T-cell (primary cell): Measurements from ENCODE around the gene CRACR2A. TPM values are rescaled to one million over a fixed set of nuclear protein-coding genes. Genes with fewer than 3 reads are reported as not detected.
A peak's percentile ranks its signal among the peaks of the same experiment; 100 is the strongest.

Experiments used
- ATAC-seq, 4 experiments: fragments of 200-7000 bp in 3 of 4; fragments of 150-1000 bp in 1 of 4; cut with Tn5 transposase; replicated peaks in 1 of 4; 1 replicate in 3 of 4; 2 replicates in 1 of 4; pipeline ENCODE4 v1.10.0; 2021; ENCODE audit warnings: moderate library complexity in 3 of 4, mild to moderate bottlenecking in 2 of 4, moderate number of reproducible peaks in 1 of 4
- CTCF ChIA-PET, 2 donors: fragments of 300-600 bp; sonication (Branson Sonifier 250); formaldehyde crosslinking; loops; one replicate each; lab custom pipeline; 2022; ENCODE audit warnings: antibody characterized with exemption in 2 of 2; lab: Charles Lee
- POLR2A ChIA-PET, 2 donors: fragments of 300-600 bp; sonication (Branson Sonifier 250); formaldehyde crosslinking; loops; one replicate each; lab custom pipeline; 2022; ENCODE audit warnings: antibody characterized with exemption in 2 of 2; lab: Charles Lee
- DNase-seq, 35 experiments: peaks; one replicate each; pipeline versions ENCODE4 v3.0.0 to v3.0.0-alpha.2; 2013 to 2023
- H3K27ac ChIP-seq: one replicate; pipeline ENCODE4 v1.5.1; 2013; ENCODE audit warnings: low read length
- H3K27me3 ChIP-seq, 2 experiments: replicated peaks in 1 of 2; 1 replicate in 1 of 2; 2 replicates in 1 of 2; pipeline versions ENCODE4 v1.6.1 to v1.7.0; 2013; ENCODE audit warnings: low read length in 1 of 2, mixed read lengths in 1 of 2; ENCODE audit not compliant: control insufficient read depth in 2 of 2, insufficient read depth in 2 of 2; ENCODE audit errors: extremely low read depth in 1 of 2
- H3K36me3 ChIP-seq, 2 donors: 1 replicate in 1 of 2; 2 replicates in 1 of 2; pipeline versions ENCODE4 v1.6.1 to v1.7.0; 2013; ENCODE audit warnings: low read length in 1 of 2; ENCODE audit not compliant: control insufficient read depth in 2 of 2, insufficient read depth in 1 of 2; ENCODE audit errors: extremely low read depth in 1 of 2
- H3K4me1 ChIP-seq, 2 experiments: 1 replicate in 1 of 2; 2 replicates in 1 of 2; pipeline versions ENCODE4 v1.6.1 to v1.7.0; 2013; ENCODE audit warnings: low read length in 2 of 2, mixed read lengths in 1 of 2; ENCODE audit not compliant: insufficient read depth in 2 of 2, control insufficient read depth in 1 of 2; ENCODE audit errors: extremely low read depth in 1 of 2
- H3K4me3 ChIP-seq, 2 donors: 1 replicate in 1 of 2; 2 replicates in 1 of 2; pipeline versions ENCODE4 v1.5.1 to v1.7.0; 2013; ENCODE audit warnings: mild to moderate bottlenecking in 2 of 2, low read length in 1 of 2, moderate library complexity in 1 of 2; ENCODE audit not compliant: control insufficient read depth in 1 of 2; ENCODE audit errors: extremely low read depth in 1 of 2
- H3K9me3 ChIP-seq: 2 replicates; pipeline ENCODE4 v1.7.0; 2013
- H3K27ac Mint-ChIP-seq, 2 donors: one replicate each; pipeline ENCODE4 v1.8.0; 2020 to 2021; ENCODE audit warnings: mild to moderate bottlenecking in 2 of 2, mixed read lengths in 2 of 2
- H3K27me3 Mint-ChIP-seq, 2 donors: one replicate each; pipeline ENCODE4 v1.8.0; 2021 to 2022; ENCODE audit warnings: mixed read lengths in 2 of 2
- H3K36me3 Mint-ChIP-seq: one replicate; pipeline ENCODE4 v1.8.0; 2021; ENCODE audit warnings: mixed read lengths
- H3K4me1 Mint-ChIP-seq, 3 donors: one replicate each; pipeline ENCODE4 v1.8.0; 2020 to 2022; ENCODE audit warnings: mixed read lengths in 3 of 3, mild to moderate bottlenecking in 1 of 3
- H3K4me3 Mint-ChIP-seq, 3 donors: one replicate each; pipeline ENCODE4 v1.8.0; 2020 to 2022; ENCODE audit warnings: mild to moderate bottlenecking in 3 of 3, mixed read lengths in 3 of 3, moderate library complexity in 3 of 3
- H3K9me3 Mint-ChIP-seq, 3 donors: one replicate each; pipeline ENCODE4 v1.8.0; 2020 to 2022; ENCODE audit warnings: mixed read lengths in 3 of 3
- WGBS: methylation state at CpG from one replicate; pipeline ENCODE4 v1.1.5; 2013; ENCODE audit warnings: missing lambda C conversion rate; ENCODE audit not compliant: insufficient coverage; 5-methylcytosine and 5-hydroxymethylcytosine counted together
- total RNA-seq, 35 experiments: library from RNA in 6 of 35; stranded (reverse) in 6 of 35; fragments of 120-200 nt in 1 of 35; gene quantifications; one replicate each; pipeline versions ENCODE4 v1.2.1 to v1.2.4 and lab custom pipeline; 2013 to 2026

The CRACR2A gene, protein sequence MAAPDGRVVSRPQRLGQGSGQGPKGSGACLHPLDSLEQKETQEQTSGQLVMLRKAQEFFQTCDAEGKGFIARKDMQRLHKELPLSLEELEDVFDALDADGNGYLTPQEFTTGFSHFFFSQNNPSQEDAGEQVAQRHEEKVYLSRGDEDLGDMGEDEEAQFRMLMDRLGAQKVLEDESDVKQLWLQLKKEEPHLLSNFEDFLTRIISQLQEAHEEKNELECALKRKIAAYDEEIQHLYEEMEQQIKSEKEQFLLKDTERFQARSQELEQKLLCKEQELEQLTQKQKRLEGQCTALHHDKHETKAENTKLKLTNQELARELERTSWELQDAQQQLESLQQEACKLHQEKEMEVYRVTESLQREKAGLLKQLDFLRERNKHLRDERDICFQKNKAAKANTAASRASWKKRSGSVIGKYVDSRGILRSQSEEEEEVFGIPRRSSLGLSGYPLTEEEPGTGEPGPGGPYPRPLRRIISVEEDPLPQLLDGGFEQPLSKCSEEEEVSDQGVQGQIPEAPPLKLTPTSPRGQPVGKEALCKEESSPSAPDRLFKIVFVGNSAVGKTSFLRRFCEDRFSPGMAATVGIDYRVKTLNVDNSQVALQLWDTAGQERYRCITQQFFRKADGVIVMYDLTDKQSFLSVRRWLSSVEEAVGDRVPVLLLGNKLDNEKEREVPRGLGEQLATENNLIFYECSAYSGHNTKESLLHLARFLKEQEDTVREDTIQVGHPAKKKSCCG
- total RNA-seq (10 to 100 TPM; 38.3 to 47.0 (median 40.6) TPM), total RNA-seq (lab: John Stamatoyannopoulos, UW) (23.1 to 65.0 (median 41.3) reads per million in 29 experiments)
- total RNA-seq (2013): 45.7 TPM

DNA sequence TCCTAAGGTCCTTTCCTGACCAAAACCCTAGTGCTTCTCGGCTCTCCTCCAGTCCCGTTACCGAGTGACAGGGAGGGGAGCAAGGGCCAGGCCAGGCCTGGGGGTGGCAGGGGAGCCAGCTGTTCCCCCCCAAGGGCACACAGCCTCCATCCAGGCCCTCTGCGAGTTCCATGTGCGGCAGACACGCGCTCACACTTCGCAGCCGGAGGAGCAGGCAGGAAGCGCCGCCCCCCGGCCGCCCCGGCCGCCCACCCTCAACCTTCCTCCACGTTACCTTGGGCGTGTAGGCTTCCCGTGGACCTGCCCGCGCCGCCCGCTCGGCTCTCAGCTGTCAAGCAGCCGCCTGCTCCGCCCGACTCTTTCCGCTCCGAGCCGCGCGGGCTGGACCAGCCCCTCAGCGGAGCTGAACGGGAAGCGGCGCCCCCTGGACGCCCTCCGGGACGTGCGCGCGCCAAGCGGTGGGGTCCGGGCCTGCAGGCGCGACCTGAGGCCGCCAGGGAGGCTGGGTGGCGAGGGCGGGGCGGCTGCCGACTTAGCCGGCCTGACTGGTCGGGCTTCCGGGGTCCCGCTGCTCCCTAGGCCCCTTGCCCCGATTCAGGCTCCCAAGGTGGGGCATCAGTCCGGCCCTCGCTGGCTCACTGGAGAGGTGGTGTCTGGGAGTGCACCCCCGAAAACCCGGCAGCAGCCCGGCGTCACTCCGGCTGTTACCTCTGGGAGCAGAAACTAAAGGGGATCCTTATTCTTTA, at the start of gene CRACR2A:
Gene CRACR2A (minus strand): TSS at position 369 of the 746 bp plus-strand sequence. CDS start 56,110 bp downstream, outside the sequence.
- Mint-ChIP-seq H3K27ac (peak within 1 kb of the TSS; percentile 98 to 99), H3K36me3 (peaks cover 6% of the 10 kb centered on the region), H3K27me3 (no peaks in the 10 kb centered on the region), H3K4me3 (peak within 1 kb of the TSS; percentile 88 to 96 (median 91)), H3K9me3 (no peaks in the 10 kb centered on the region), H3K4me1 (peaks cover 56 to 66% (median 64%) of the 10 kb centered on the region in 3 donors)
- WGBS: 1% methylated on average over 59 of the region's 62 CpGs
- Histone ChIP-seq H3K4me3 (peak within 1 kb of the TSS; percentile 66 to 85), H3K27ac (peak within 1 kb of the TSS; percentile 91), H3K4me1 (peaks cover 20 to 57% of the 10 kb centered on the region in 2 experiments), H3K36me3 (no peaks in the 10 kb centered on the region), H3K27me3 (no peaks in the 10 kb centered on the region), H3K9me3 (no peaks in the 10 kb centered on the region)
- DNase-seq (peak; percentile 67 to 91 (median 80)), ATAC-seq (peak; percentile 83 to 86 (median 84))
- POLR2A ChIA-PET: interaction anchor here in 1 of 2 donors (0.5 kb wide), 1 partner anchor 26 kb away, joined by 3 read pairs; no protein-coding TSS in a partner anchor
- CTCF ChIA-PET: interaction anchor here in 1 of 2 donors (0.6 to 1.5 kb wide), 3 partner anchors 24 to 146 kb away, joined by 3 to 9 read pairs (median 3); no protein-coding TSS in a partner anchor

DNA sequence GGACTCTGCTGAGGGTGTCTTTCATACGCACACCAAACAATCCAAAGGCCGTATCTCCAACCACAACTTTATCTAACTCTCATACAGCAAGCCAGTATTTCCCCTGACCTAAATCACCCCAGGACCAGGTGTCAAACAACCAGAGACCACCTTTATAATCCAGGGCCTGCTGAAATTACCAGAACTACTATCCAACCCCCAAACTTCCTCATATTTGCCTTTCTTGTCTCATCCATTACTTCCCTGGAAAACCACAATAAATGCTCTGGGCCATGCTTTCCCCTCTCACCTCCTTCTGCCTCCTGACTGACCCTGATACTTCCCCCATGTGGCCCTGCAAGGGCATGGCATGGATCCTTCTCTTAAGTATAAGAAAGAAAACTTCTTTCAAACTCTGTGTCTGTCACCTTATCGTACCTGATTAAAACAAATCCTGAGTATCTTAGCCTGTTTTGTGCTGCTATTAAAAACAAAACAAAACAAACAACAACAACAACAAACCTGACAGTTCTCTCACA, 44.7 kb upstream of the CRACR2A start:
- no peak for ATAC-seq
- CTCF ChIA-PET: no interaction called here
- H3K27ac ChIP-seq: no peak overlapping the region
- no peaks in the 10 kb centered on the region for H3K4me1 Mint-ChIP-seq
- DNase-seq: no peak
- POLR2A ChIA-PET: no interaction called here
- no peaks in the 10 kb centered on the region for H3K9me3 Mint-ChIP-seq
- H3K4me3 ChIP-seq: no peak overlapping the region
- no peaks in the 10 kb centered on the region for H3K9me3 ChIP-seq
- no peaks in the 10 kb centered on the region for H3K4me1 ChIP-seq
- WGBS: 88% methylated on average over 2 of the region's 3 CpGs
- H3K27ac Mint-ChIP-seq: no peak overlapping the region
- peaks cover 50% of the 10 kb centered on the region for H3K36me3 Mint-ChIP-seq
- H3K4me3 Mint-ChIP-seq: no peak overlapping the region
- peaks cover 0 to 9% of the 10 kb centered on the region in 2 donors for H3K36me3 ChIP-seq
- H3K27me3 Mint-ChIP-seq: no peaks in the 10 kb centered on the region
- no peaks in the 10 kb centered on the region for H3K27me3 ChIP-seq

DNA sequence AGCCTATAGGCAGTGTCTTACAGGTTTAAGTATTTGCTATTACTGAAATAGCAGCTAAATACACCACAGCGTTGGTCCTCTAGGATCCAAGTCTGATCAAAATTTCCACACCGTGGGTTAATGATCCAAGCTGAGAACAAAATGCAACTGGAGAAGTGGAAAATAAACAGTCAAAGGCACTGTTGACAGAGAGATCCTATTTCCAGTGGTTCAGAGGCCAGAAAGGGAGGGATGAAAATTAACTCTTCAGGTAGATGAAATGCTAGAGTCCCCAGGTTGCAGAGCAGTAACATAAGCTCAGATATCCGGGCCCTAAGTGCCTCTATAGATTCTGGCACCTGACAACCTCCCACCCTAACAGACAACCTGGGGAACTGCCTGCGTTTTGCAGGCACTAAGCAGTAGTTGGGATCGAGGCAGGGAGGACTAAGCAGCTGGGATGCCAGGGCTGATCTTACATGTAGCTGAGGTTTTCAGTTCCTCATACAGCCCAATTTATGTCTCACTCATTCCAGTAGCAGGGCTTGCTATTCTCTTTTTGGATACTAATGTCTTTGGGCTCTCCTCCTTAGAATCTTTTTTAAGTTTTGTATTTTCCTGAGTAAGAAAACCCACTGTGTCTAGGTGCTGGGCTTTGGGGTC, 42.7 kb upstream of the CRACR2A start:
- Mint-ChIP-seq H3K4me1 (no peaks in the 10 kb centered on the region), H3K36me3 (peaks cover 54% of the 10 kb centered on the region), H3K4me3 (no peak overlapping the region), H3K27me3 (no peaks in the 10 kb centered on the region), H3K27ac (no peak overlapping the region), H3K9me3 (no peaks in the 10 kb centered on the region)
- Histone ChIP-seq H3K36me3 (peaks cover 0 to 6% of the 10 kb centered on the region in 2 donors), H3K4me3 (no peak overlapping the region), H3K27ac (no peak overlapping the region), H3K4me1 (no peaks in the 10 kb centered on the region), H3K9me3 (no peaks in the 10 kb centered on the region), H3K27me3 (no peaks in the 10 kb centered on the region)
- ChIA-PET CTCF (interaction anchor here (1.0 to 1.1 kb wide), 2 partner anchors 137 to 495 kb away, joined by 3 read pairs; no protein-coding TSS in a partner anchor), POLR2A (no interaction called here)
- DNase-seq (no peak), ATAC-seq (no peak)
- 83% methylated on average over 2 of the region's 5 CpGs for WGBS

DNA sequence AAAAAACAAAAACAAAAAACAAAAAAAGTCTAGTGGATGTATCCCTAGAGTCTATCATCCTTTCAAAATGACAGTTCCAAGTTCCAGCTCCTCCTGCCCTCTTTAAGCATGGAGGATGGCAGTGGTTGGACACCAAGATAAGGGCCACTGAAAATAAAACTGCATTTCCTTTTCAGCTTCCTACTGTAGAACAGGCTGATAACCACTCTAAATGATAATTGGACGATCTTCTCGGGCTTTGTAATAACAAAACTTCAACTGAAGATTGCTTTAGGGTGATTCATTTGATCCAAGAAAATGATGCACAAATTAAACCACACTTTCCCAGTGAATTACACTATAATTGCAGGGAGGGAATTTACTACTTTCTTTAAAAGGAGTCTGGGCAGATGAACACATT, 42.2 kb upstream of the CRACR2A start:
- H3K9me3 ChIP-seq: no peaks in the 10 kb centered on the region
- no peak overlapping the region for H3K27ac Mint-ChIP-seq
- H3K4me3 Mint-ChIP-seq: no peak overlapping the region
- no peak overlapping the region for H3K27ac ChIP-seq
- H3K36me3 ChIP-seq: peaks cover 0 to 6% of the 10 kb centered on the region in 2 donors
- CTCF ChIA-PET: interaction anchor here (1.0 to 1.1 kb wide), 2 partner anchors 137 to 495 kb away, joined by 3 read pairs; no protein-coding TSS in a partner anchor
- no peaks in the 10 kb centered on the region for H3K27me3 ChIP-seq
- no peaks in the 10 kb centered on the region for H3K4me1 Mint-ChIP-seq
- H3K36me3 Mint-ChIP-seq: peaks cover 54% of the 10 kb centered on the region
- ATAC-seq: no peak
- POLR2A ChIA-PET: no interaction called here
- WGBS: no CpG with 5 or more reads among the region's 2 CpGs
- no peaks in the 10 kb centered on the region for H3K27me3 Mint-ChIP-seq
- no peaks in the 10 kb centered on the region for H3K9me3 Mint-ChIP-seq
- H3K4me1 ChIP-seq: no peaks in the 10 kb centered on the region
- DNase-seq: no peak
- no peak overlapping the region for H3K4me3 ChIP-seq

DNA sequence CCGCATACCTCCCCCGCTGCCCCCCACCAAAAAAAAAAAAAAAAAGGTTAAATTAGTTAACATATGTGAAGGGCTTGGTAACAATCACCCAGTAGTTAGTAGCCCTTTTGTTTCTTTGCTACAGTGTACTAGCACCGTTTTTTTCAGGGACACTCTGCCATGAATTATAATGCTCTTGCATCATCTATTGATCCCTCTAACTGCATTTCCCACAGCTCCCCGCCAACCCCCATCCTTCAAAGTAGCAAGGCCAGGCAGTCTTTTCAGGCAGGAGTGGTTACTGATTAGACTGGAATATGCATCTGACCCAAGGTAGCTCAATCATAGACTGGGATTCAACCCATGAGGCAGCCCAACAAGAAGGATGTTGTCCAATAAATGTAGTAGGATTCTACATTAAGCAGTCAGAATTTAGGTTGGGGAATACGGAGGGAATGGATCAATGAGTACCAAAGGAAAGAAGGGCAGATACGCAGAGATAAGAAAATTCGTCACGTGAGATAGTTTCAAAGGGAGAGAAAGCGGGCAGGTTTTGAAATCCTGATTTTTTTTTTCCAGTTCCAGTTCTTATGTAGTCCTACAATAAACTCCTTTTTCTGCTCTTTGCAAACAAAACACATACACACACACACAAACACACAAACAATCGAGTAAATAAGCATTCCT, 39.8 kb upstream of the CRACR2A start:
- H3K27ac ChIP-seq: no peak overlapping the region
- ATAC-seq (no peak), DNase-seq (no peak)
- no peaks in the 10 kb centered on the region for H3K36me3 ChIP-seq
- ChIA-PET CTCF (no interaction called here), POLR2A (no interaction called here)
- Mint-ChIP-seq H3K9me3 (no peaks in the 10 kb centered on the region), H3K4me1 (no peaks in the 10 kb centered on the region), H3K4me3 (no peak overlapping the region), H3K36me3 (peaks cover 50% of the 10 kb centered on the region), H3K27ac (no peak overlapping the region), H3K27me3 (no peaks in the 10 kb centered on the region)
- no peaks in the 10 kb centered on the region for H3K27me3 ChIP-seq
- H3K4me1 ChIP-seq: no peaks in the 10 kb centered on the region
- 100% methylated on average over 2 of the region's 10 CpGs for WGBS
- no peak overlapping the region for H3K4me3 ChIP-seq
- H3K9me3 ChIP-seq: no peaks in the 10 kb centered on the region
